Ectodermal cell (in vitro differentiated cells): ENCODE data around the gene ROR2.

Source experiments
- H3K27ac ChIP-seq: 2 replicates; pipeline ENCODE4 v1.7.0; 2013; ENCODE audit warnings: mild to moderate bottlenecking, low read depth, low read length; ENCODE audit not compliant: insufficient read depth, poor library complexity, severe bottlenecking
- H3K27me3 ChIP-seq: 2 replicates; pipeline ENCODE4 v1.7.0; 2013; ENCODE audit warnings: mild to moderate bottlenecking, low read length; ENCODE audit not compliant: insufficient read depth, control insufficient read depth, poor library complexity, severe bottlenecking
- H3K36me3 ChIP-seq: one replicate; pipeline ENCODE4 v1.7.0; 2013; ENCODE audit warnings: low read length; ENCODE audit not compliant: control insufficient read depth, insufficient read depth
- H3K4me1 ChIP-seq: one replicate; pipeline ENCODE4 v1.7.0; 2013; ENCODE audit warnings: low read length; ENCODE audit not compliant: control insufficient read depth, insufficient read depth
- H3K4me3 ChIP-seq: 2 replicates; pipeline ENCODE4 v1.7.0; 2013; ENCODE audit warnings: low read depth, low read length, control low read depth; ENCODE audit not compliant: insufficient read depth
- H3K9me3 ChIP-seq: 2 replicates; pipeline ENCODE4 v1.7.0; 2013; ENCODE audit warnings: mild to moderate bottlenecking, low read length, moderate library complexity; ENCODE audit not compliant: control insufficient read depth
- WGBS, 2 experiments: methylation state at CpG; one replicate each; pipeline ENCODE4 v1.1.7; 2013; ENCODE audit warnings: missing lambda C conversion rate in 2 of 2; 5-methylcytosine and 5-hydroxymethylcytosine counted together

ROR2 gene

GRCh38 chr9:91690540-91691249, 259.3 kb downstream of the ROR2 start:
- WGBS, 2 experiments = 91 to 92% methylated on average over 5 of the region's 5 CpGs
- H3K4me1 ChIP-seq = peaks cover 9% of the 10 kb centered on the region
- H3K27ac ChIP-seq = no peak overlapping the region
- no peaks in the 10 kb centered on the region for H3K27me3 ChIP-seq
- H3K4me3 ChIP-seq = no peak overlapping the region
- no peaks in the 10 kb centered on the region for H3K9me3 ChIP-seq
- no peaks in the 10 kb centered on the region for H3K36me3 ChIP-seq

GRCh38 chr9:91689006-91689405, 261.0 kb downstream of the ROR2 start:
- Histone ChIP-seq H3K27me3 (no peaks in the 10 kb centered on the region), H3K4me1 (peaks cover 9% of the 10 kb centered on the region), H3K27ac (no peak overlapping the region), H3K36me3 (no peaks in the 10 kb centered on the region), H3K4me3 (no peak overlapping the region), H3K9me3 (no peaks in the 10 kb centered on the region)
- WGBS, 2 experiments = 92 to 94% methylated on average over 4 of the region's 4 CpGs

GRCh38 chr9:91683269-91683668, 266.8 kb downstream of the ROR2 start:
- Histone ChIP-seq H3K4me1 (peaks cover 2% of the 10 kb centered on the region), H3K36me3 (no peaks in the 10 kb centered on the region), H3K27ac (no peak overlapping the region), H3K27me3 (no peaks in the 10 kb centered on the region), H3K9me3 (no peaks in the 10 kb centered on the region), H3K4me3 (no peak overlapping the region)
- 89 to 100% methylated on average over 1 of the region's 1 CpG for WGBS, 2 experiments

- no peak overlapping the region for H3K27ac ChIP-seq
- H3K27me3 ChIP-seq = no peaks in the 10 kb centered on the region
- H3K9me3 ChIP-seq = no peaks in the 10 kb centered on the region
- no peaks in the 10 kb centered on the region for H3K36me3 ChIP-seq
- H3K4me3 ChIP-seq = no peak overlapping the region
- H3K4me1 ChIP-seq = peaks cover 7% of the 10 kb centered on the region
- 91 to 93% methylated on average over 6 of the region's 6 CpGs for WGBS, 2 experiments
Measured at GRCh38 chr9:91682806-91683205, 267.2 kb downstream of the ROR2 start.

GRCh38 chr9:91681461-91682305, 268.3 kb downstream of the ROR2 start:
- peaks cover 12% of the 10 kb centered on the region for H3K4me1 ChIP-seq
- no peak overlapping the region for H3K4me3 ChIP-seq
- no peaks in the 10 kb centered on the region for H3K27me3 ChIP-seq
- 48% methylated on average over 40 to 42 of the region's 43 CpGs for WGBS, 2 experiments
- no peaks in the 10 kb centered on the region for H3K9me3 ChIP-seq
- no peak overlapping the region for H3K27ac ChIP-seq
- no peaks in the 10 kb centered on the region for H3K36me3 ChIP-seq

DNA sequence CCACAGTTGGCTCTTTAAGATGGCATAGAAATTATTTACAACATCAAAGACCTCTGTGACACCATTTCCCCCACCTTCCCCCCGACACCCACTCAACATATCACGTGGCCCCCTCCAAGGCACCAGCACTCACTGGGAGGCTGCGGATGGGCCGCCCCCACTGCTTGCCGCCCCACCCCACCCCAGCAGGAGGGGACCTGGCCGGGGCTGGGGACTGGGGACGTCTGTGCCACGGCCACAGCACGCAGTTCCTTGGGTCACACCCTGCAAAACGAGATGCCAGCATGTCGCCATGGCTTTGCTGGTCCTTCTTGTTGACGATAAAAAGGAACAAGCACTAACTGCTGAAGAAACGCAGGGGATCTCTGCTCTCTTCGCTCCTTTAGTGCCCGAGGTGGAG, 269.0 kb downstream of the ROR2 start:
- peaks cover 12% of the 10 kb centered on the region for H3K4me1 ChIP-seq
- 90 to 92% methylated on average over 15 of the region's 15 CpGs for WGBS, 2 experiments
- H3K27ac ChIP-seq = no peak overlapping the region
- no peaks in the 10 kb centered on the region for H3K9me3 ChIP-seq
- H3K4me3 ChIP-seq = no peak overlapping the region
- H3K27me3 ChIP-seq = no peaks in the 10 kb centered on the region
- no peaks in the 10 kb centered on the region for H3K36me3 ChIP-seq

DNA sequence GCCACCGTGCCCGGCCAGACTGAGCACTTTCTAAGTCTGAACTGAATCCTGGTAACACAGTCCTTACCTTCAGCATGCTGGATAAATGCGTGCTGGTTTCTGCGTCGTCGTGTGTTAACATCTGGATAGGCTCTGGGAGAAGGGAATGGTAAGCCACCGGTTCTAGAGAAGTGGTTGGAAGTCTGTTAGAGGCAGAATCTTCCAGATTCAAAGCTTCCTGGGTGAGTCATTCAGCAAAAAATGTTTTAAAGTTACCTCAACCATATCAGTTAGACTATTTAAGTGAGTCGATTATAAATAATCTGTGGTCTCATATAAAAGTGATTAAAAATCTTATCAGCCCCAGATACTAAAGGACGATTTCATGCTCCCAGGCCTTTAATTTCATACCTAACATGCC, 269.9 kb downstream of the ROR2 start:
- peaks cover 12% of the 10 kb centered on the region for H3K4me1 ChIP-seq
- no peaks in the 10 kb centered on the region for H3K36me3 ChIP-seq
- H3K4me3 ChIP-seq = no peak overlapping the region
- 89 to 96% methylated on average over 7 to 8 of the region's 9 CpGs for WGBS, 2 experiments
- H3K27ac ChIP-seq = no peak overlapping the region
- no peaks in the 10 kb centered on the region for H3K9me3 ChIP-seq
- H3K27me3 ChIP-seq = no peaks in the 10 kb centered on the region

DNA sequence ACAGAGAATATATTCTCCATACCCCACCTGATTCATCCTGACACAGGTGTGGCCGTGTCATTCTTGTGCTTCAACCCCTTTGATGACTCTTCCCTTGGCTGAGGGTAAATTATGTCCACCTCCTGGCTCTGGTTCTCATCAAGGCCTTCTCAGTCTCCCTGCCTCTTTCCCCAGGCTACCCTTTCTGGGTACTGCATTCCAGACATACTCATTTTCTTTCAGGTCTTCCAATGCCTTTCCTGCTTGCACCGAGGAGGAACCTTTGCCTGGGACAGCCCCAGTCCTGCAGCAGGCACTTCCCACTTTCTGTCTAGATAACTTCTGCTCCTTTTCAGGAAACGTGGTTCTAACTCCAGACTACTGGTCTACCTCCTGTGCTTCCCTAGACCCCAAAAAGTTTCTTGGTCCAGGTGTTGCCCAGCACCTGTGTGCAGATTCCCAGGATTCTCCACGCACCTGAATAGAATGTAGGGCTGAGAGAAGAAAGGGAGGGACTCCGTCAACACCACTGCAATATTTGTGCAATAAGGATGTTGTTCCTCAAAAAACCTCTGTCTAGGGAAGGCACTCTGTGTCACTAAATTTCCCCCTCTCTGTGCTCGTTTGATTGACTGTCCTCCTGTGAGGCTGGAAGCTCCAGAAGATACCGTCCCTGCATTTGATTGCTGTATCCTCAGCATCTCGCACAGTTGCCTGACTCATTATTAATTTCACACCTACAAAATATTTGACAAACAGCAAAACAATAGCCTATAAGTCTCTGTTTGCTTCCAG, 271.0 kb downstream of the ROR2 start:
- WGBS, 2 experiments = 85 to 87% methylated on average over 8 of the region's 8 CpGs
- Histone ChIP-seq H3K27me3 (no peaks in the 10 kb centered on the region), H3K4me3 (no peak overlapping the region), H3K4me1 (peaks cover 12% of the 10 kb centered on the region), H3K27ac (no peak overlapping the region), H3K9me3 (no peaks in the 10 kb centered on the region), H3K36me3 (no peaks in the 10 kb centered on the region)

GRCh38 chr9:91677822-91678436, 272.1 kb downstream of the ROR2 start:
- Histone ChIP-seq H3K36me3 (no peaks in the 10 kb centered on the region), H3K4me3 (no peak overlapping the region), H3K4me1 (peaks cover 12% of the 10 kb centered on the region)

More at GRCh38 chr9:91677822-91678436, 272.1 kb downstream of the ROR2 start:
- no peak overlapping the region for H3K27ac ChIP-seq
- no peaks in the 10 kb centered on the region for H3K27me3 ChIP-seq
- WGBS, 2 experiments = 76 to 89% methylated on average over 5 of the region's 5 CpGs
- no peaks in the 10 kb centered on the region for H3K9me3 ChIP-seq
